ENCODE measurements around the gene OR6J1. TPM values are rescaled to one million over a fixed set of nuclear protein-coding genes. Genes with fewer than 3 reads are reported as not detected.

Gene OR6J1
- total and polyA plus RNA-seq, 9 donors, result 0.05 TPM; not detected in 8

DNA sequence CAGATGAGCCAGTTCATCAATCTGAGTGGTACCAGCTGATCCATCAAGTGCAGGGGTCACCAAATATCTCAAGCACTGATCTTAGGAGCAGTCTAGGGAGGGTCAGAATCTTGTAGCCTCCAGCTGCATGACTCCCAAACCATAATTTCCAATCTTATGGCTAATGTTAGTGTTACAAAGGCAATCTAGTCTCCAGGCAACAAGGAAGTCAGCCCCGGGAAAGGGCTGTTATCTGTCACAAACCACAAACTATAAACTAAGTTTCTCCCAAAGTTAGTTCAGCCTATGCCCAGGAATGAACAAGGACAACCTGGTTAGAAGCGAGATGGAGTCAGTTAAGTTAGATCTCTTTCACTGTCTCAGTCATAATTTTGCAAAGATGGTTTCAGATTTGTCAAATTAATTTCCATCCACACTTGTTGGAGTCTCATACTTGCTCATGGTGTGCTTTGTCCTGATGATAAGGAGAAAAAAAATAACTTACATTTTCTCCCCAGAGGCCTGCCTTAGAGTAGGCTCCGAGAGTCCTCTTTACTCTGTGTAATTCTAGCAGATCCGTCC, 49.9 kb downstream of the OR6J1 start:
- no peaks in the 10 kb centered on the region for H3K9me3 ChIP-seq
- no peak overlapping the region for H3K27ac ChIP-seq
- H3K4me3 ChIP-seq, result no peak overlapping the region
- 13 to 28% (median 23%) methylated on average over 4 of the region's 4 CpGs for WGBS, 3 donors
- no peaks in the 10 kb centered on the region for H3K27me3 ChIP-seq
- peaks cover 2% of the 10 kb centered on the region for H3K4me1 ChIP-seq (ENCODE audit: insufficient read depth)
- intact Hi-C loops (cut with DNase I), result loop anchor here in 1 of 4 donors (10.0 kb wide), 1 partner anchor 171 kb away; the partner anchor contains the start of gene OXA1L
- DNase-seq, result no peak
- TF ChIP-seq POLR2A (IDR thresholded peaks at IDR 0.05) (no peak), CTCF (IDR thresholded peaks at IDR 0.05) (no peak), EP300 (IDR thresholded peaks at IDR 0.05) (no peak)
- no peaks in the 10 kb centered on the region for H3K36me3 ChIP-seq

DNA sequence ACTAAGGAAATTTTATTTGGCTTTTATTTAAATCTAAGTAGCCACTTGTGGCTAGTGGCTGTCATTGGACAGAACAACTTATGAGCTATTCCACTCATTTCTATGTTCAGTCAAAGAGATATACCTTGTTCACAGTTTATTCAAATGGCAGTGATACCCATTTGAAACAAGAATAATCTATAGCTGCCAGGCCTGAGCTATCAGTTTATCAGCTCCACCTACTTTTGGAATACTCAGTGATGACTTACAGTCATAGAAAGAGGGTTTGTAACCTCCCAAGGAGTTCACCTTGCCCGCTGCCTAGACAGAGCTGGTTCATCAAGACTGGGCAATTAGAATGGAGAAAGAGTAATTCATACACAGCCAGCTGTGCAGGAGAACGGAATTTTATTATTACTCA, 50.6 kb downstream of the OR6J1 start:
- H3K27ac ChIP-seq, result no peak overlapping the region
- H3K4me3 ChIP-seq, result no peak overlapping the region
- H3K9me3 ChIP-seq, result no peaks in the 10 kb centered on the region
- intact Hi-C loops (cut with DNase I), result loop anchor here in 1 of 4 donors (10.0 kb wide), 1 partner anchor 171 kb away; the partner anchor contains the start of gene OXA1L
- no peaks in the 10 kb centered on the region for H3K36me3 ChIP-seq
- TF ChIP-seq POLR2A (IDR thresholded peaks at IDR 0.05), result no peak
- TF ChIP-seq CTCF (IDR thresholded peaks at IDR 0.05), result no peak
- no peak for TF ChIP-seq EP300 (IDR thresholded peaks at IDR 0.05)
- WGBS, 3 donors, result 63 to 88% (median 63%) methylated on average over 2 of the region's 2 CpGs
- no peak for DNase-seq
- H3K27me3 ChIP-seq, result no peaks in the 10 kb centered on the region
- peaks cover 2% of the 10 kb centered on the region for H3K4me1 ChIP-seq (ENCODE audit: insufficient read depth)

GRCh38 chr14:22593189-22593588, 51.0 kb downstream of the OR6J1 start:
- Histone ChIP-seq H3K9me3 (no peaks in the 10 kb centered on the region), H3K27ac (no peak overlapping the region), H3K4me3 (no peak overlapping the region), H3K27me3 (no peaks in the 10 kb centered on the region), H3K4me1 (ENCODE audit: insufficient read depth) (peaks cover 2% of the 10 kb centered on the region), H3K36me3 (no peaks in the 10 kb centered on the region)
- DNase-seq, result no peak
- TF ChIP-seq CTCF (IDR thresholded peaks at IDR 0.05), result no peak
- TF ChIP-seq POLR2A (IDR thresholded peaks at IDR 0.05), result no peak
- TF ChIP-seq EP300 (IDR thresholded peaks at IDR 0.05), result no peak
- intact Hi-C loops (cut with DNase I), result loop anchor here in 1 of 4 donors (10.0 kb wide), 1 partner anchor 172 kb away; the partner anchor contains the start of gene OXA1L
- 47 to 53% (median 48%) methylated on average over 3 of the region's 3 CpGs for WGBS, 3 donors

DNA sequence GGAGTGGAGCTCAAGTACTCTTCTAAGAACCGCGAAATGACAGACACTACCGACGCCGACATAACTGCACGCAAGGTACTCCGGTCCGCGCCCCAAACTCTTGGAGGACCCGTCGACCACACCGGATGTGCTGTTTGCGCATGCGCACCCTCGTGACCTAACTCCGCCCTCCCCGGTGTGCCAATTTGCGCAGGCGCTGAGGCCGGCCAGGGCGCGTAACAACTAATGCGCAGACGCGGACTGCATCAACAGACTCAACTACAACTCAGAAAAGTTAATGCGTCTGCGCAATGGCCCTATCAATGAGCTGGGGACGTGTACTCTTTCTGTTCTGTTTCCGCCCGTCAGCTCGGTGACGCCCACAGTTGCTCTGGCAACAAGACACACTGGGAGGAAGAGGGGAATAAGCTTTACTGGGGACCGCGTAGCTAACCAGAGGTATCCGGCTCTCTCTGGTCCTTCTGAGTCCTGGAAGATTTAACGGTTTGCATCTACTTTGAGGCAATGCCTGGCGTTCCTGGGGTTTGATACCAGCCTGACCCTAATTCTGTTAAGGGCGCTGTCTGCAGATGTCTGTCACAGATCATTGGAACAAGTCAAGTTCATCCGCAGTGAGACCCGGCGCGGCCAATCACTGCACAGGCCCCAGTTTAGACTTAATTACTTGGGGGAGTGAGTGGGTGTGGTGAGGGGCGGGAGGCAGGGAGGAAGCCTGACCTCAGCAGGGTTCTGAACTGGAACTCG, 54.9 kb downstream of the OR6J1 start, which contains the start of gene DAD1:
Gene DAD1 (minus strand): TSS at position 129 of the 744 bp plus-strand sequence. CDS start 67 bp downstream, at position 62.
- no peaks in the 10 kb centered on the region for H3K36me3 ChIP-seq
- H3K9me3 ChIP-seq, result no peaks in the 10 kb centered on the region
- peak within 1 kb of the TSS; percentile 88 for H3K4me3 ChIP-seq
- intact Hi-C loops (cut with DNase I), result loop anchor here in 1 of 4 donors (10.0 kb wide), 1 partner anchor 246 kb away; the partner anchor contains the start of gene MMP14
- H3K4me1 ChIP-seq (ENCODE audit: insufficient read depth), result peaks cover 5% of the 10 kb centered on the region
- H3K27ac ChIP-seq, result peak within 1 kb of the TSS; percentile 53 to 85
- no peaks in the 10 kb centered on the region for H3K27me3 ChIP-seq
- peak; percentile 98 to 100 (median 99) for DNase-seq
- TF ChIP-seq EP300 (IDR thresholded peaks at IDR 0.05) (peak; percentile 9), CTCF (IDR thresholded peaks at IDR 0.05) (peak in 2 of 3 donors; percentile 21 to 53), POLR2A (IDR thresholded peaks at IDR 0.05) (peak; percentile 90)
- 0% methylated on average over 44 of the region's 44 CpGs for WGBS, 3 donors
